Measurements from ENCODE around the gene CTSH. TPM values are rescaled to one million over a fixed set of nuclear protein-coding genes. Genes with fewer than 3 reads are reported as not detected.

The CTSH gene
- total RNA-seq, 1 donor from 2014 or later = 5.7 TPM

DNA sequence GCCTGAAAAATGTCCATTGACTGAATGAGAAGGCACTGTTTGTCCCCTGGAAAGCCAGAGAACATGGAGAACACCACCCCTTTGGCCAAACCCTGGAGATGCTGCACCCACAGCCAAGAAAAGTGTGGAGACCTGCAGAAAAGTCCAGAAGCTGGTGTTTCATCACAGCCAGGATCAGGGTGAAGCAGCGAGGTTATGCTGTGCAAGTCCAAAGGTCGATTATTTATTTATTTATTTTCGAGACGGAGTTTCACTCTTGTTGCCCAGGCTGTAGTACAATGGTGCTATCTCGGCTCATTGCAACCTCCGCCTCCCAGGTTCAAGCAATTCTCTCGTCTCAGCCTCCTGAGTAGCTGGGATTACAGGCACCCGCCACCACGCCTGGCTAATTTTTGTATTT is 5.5 kb upstream of the CTSH start:
- no peak for TF ChIP-seq EZH2 (IDR thresholded peaks at IDR 0.05; ENCODE audit: insufficient read depth, low read length)
- TF ChIP-seq, protein P1, sequence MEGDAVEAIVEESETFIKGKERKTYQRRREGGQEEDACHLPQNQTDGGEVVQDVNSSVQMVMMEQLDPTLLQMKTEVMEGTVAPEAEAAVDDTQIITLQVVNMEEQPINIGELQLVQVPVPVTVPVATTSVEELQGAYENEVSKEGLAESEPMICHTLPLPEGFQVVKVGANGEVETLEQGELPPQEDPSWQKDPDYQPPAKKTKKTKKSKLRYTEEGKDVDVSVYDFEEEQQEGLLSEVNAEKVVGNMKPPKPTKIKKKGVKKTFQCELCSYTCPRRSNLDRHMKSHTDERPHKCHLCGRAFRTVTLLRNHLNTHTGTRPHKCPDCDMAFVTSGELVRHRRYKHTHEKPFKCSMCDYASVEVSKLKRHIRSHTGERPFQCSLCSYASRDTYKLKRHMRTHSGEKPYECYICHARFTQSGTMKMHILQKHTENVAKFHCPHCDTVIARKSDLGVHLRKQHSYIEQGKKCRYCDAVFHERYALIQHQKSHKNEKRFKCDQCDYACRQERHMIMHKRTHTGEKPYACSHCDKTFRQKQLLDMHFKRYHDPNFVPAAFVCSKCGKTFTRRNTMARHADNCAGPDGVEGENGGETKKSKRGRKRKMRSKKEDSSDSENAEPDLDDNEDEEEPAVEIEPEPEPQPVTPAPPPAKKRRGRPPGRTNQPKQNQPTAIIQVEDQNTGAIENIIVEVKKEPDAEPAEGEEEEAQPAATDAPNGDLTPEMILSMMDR (IDR thresholded peaks at IDR 0.05; ENCODE audit: insufficient read depth, low read depth, low read length) = no peak

DNA sequence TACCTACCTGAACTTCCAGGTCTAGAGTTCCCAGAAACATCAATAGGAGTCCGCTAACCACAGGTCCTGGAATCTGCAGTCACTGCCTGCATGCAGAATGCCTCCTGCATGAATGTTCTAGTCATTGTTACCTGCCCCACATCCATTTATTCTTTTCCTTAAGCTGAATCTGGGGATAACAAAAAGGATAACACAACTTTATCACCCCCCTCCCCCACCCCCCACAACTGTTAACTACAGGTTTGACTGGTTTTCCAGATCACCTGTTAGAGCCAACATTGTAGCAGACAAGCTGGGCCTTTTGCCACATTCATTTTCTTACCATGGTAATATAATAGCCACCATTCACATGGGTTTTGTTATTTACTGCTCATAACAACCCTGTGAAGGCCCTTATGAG is 4.6 kb upstream of the CTSH start:
- Histone ChIP-seq H3K4me3 (ENCODE audit: insufficient read depth, low read depth, low read length) (no peak overlapping the region), H3K9ac (ENCODE audit: low read length) (no peak overlapping the region), H2AFZ (ENCODE audit: low read depth, low read length) (no peak overlapping the region), H3K36me3 (ENCODE audit: insufficient read depth, low read length) (no peaks in the 10 kb centered on the region), H3K79me2 (ENCODE audit: insufficient read depth, low read length) (no peaks in the 10 kb centered on the region), H3K27me3 (ENCODE audit: insufficient read depth, low read length) (peaks cover 5% of the 10 kb centered on the region), H3K4me2 (ENCODE audit: low read length) (no peak overlapping the region), H3K9me3 (ENCODE audit: insufficient read depth, low read depth, low read length) (no peaks in the 10 kb centered on the region), H4K20me1 (ENCODE audit: insufficient read depth, low read length) (no peaks in the 10 kb centered on the region), H3K27ac (ENCODE audit: low read depth, low read length) (no peak overlapping the region), H3K4me1 (ENCODE audit: insufficient read depth, low read length) (peaks cover 5% of the 10 kb centered on the region)
- H3K4me3 Mint-ChIP-seq (ENCODE audit: unreplicated experiment) = no peak overlapping the region
- DNase-seq (ENCODE audit: low read depth) = no peak
- H3K4me1 Mint-ChIP-seq (ENCODE audit: low read depth, unreplicated experiment) = peaks cover 12% of the 10 kb centered on the region
- peaks cover 4% of the 10 kb centered on the region for H3K9me3 Mint-ChIP-seq (ENCODE audit: unreplicated experiment)
- FAIRE-seq = no peak
- no peak overlapping the region for H3K27ac Mint-ChIP-seq (ENCODE audit: unreplicated experiment)
- H3K27me3 Mint-ChIP-seq (ENCODE audit: low read depth, unreplicated experiment) = peaks cover 30% of the 10 kb centered on the region
- TF ChIP-seq, protein P1 (IDR thresholded peaks at IDR 0.05; ENCODE audit: insufficient read depth, low read depth, low read length) = no peak
- no peak for TF ChIP-seq EZH2 (IDR thresholded peaks at IDR 0.05; ENCODE audit: insufficient read depth, low read length)
- H3K36me3 Mint-ChIP-seq (ENCODE audit: low read depth, unreplicated experiment) = no peaks in the 10 kb centered on the region

More for the DNA sequence above, 5.5 kb upstream of the CTSH start:
- no peak for DNase-seq (ENCODE audit: low read depth)
- H3K4me3 Mint-ChIP-seq (ENCODE audit: unreplicated experiment) = no peak overlapping the region
- no peak overlapping the region for H3K27ac Mint-ChIP-seq (ENCODE audit: unreplicated experiment)
- H4K20me1 ChIP-seq (ENCODE audit: insufficient read depth, low read length) = no peaks in the 10 kb centered on the region
- peaks cover 13% of the 10 kb centered on the region for H3K4me1 Mint-ChIP-seq (ENCODE audit: low read depth, unreplicated experiment)
- no peaks in the 10 kb centered on the region for H3K36me3 Mint-ChIP-seq (ENCODE audit: low read depth, unreplicated experiment)
- no peak overlapping the region for H3K9ac ChIP-seq (ENCODE audit: low read length)
- no peak overlapping the region for H3K4me2 ChIP-seq (ENCODE audit: low read length)
- H2AFZ ChIP-seq (ENCODE audit: low read depth, low read length) = no peak overlapping the region
- H3K27me3 ChIP-seq (ENCODE audit: insufficient read depth, low read length) = peaks cover 5% of the 10 kb centered on the region
- peaks cover 28% of the 10 kb centered on the region for H3K27me3 Mint-ChIP-seq (ENCODE audit: low read depth, unreplicated experiment)
- H3K9me3 Mint-ChIP-seq (ENCODE audit: unreplicated experiment) = peaks cover 4% of the 10 kb centered on the region
- no peak for FAIRE-seq
- no peaks in the 10 kb centered on the region for H3K79me2 ChIP-seq (ENCODE audit: insufficient read depth, low read length)
- peaks cover 2% of the 10 kb centered on the region for H3K4me1 ChIP-seq (ENCODE audit: insufficient read depth, low read length)
- H3K4me3 ChIP-seq (ENCODE audit: insufficient read depth, low read depth, low read length) = no peak overlapping the region
- no peaks in the 10 kb centered on the region for H3K36me3 ChIP-seq (ENCODE audit: insufficient read depth, low read length)
- no peak overlapping the region for H3K27ac ChIP-seq (ENCODE audit: low read depth, low read length)
- H3K9me3 ChIP-seq (ENCODE audit: insufficient read depth, low read depth, low read length) = no peaks in the 10 kb centered on the region

DNA sequence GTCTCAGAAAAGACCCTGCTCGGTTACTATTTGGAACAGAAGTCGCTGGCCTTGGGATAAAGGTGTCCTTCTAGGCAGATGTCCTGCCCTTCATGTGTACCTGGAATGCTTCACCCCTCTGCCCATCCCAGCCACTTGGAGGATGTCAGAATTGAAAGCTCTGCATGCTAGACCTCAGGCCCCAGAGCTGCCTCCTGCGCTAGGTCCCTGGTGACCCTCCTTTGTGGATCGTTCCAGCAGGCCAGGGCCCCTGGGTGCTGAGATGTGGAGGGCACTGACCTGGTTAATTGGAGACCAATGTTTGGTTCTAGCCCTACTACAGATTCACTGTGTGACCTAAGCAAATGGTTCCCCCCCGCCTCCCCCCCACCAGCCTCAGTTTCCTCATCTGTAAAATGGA is 2.7 kb upstream of the CTSH start:
- H3K4me3 ChIP-seq (ENCODE audit: insufficient read depth, low read depth, low read length) = no peak overlapping the region
- H3K4me1 ChIP-seq (ENCODE audit: insufficient read depth, low read length) = peaks cover 7% of the 10 kb centered on the region
- DNase-seq (ENCODE audit: low read depth) (no peak), FAIRE-seq (no peak)
- H3K36me3 Mint-ChIP-seq (ENCODE audit: low read depth, unreplicated experiment) = no peaks in the 10 kb centered on the region
- peaks cover 32% of the 10 kb centered on the region for H3K27me3 Mint-ChIP-seq (ENCODE audit: low read depth, unreplicated experiment)
- peaks cover 11% of the 10 kb centered on the region for H3K4me1 Mint-ChIP-seq (ENCODE audit: low read depth, unreplicated experiment)
- H3K27ac ChIP-seq (ENCODE audit: low read depth, low read length) = no peak overlapping the region
- H2AFZ ChIP-seq (ENCODE audit: low read depth, low read length) = no peak overlapping the region
- no peak overlapping the region for H3K4me2 ChIP-seq (ENCODE audit: low read length)
- no peaks in the 10 kb centered on the region for H3K9me3 ChIP-seq (ENCODE audit: insufficient read depth, low read depth, low read length)
- peaks cover 4% of the 10 kb centered on the region for H3K9me3 Mint-ChIP-seq (ENCODE audit: unreplicated experiment)
- H3K79me2 ChIP-seq (ENCODE audit: insufficient read depth, low read length) = no peaks in the 10 kb centered on the region
- H3K36me3 ChIP-seq (ENCODE audit: insufficient read depth, low read length) = no peaks in the 10 kb centered on the region
- H3K27me3 ChIP-seq (ENCODE audit: insufficient read depth, low read length) = peaks cover 17% of the 10 kb centered on the region
- H3K4me3 Mint-ChIP-seq (ENCODE audit: unreplicated experiment) = no peak overlapping the region
- TF ChIP-seq EZH2 (IDR thresholded peaks at IDR 0.05; ENCODE audit: insufficient read depth, low read length) = no peak
- TF ChIP-seq, protein P1 (IDR thresholded peaks at IDR 0.05; ENCODE audit: insufficient read depth, low read depth, low read length) = no peak
- H3K27ac Mint-ChIP-seq (ENCODE audit: unreplicated experiment) = no peak overlapping the region
- no peak overlapping the region for H3K9ac ChIP-seq (ENCODE audit: low read length)
- H4K20me1 ChIP-seq (ENCODE audit: insufficient read depth, low read length) = no peaks in the 10 kb centered on the region

All from astrocyte (in vitro differentiated cells and primary cell).